Thoracic aorta (tissue), 2 donors: ENCODE data around the gene NTRK3. TPM values are rescaled to one million over a fixed set of nuclear protein-coding genes. Genes with fewer than 3 reads are reported as not detected.

Source experiments
- ATAC-seq: fragments of 150-250 bp; one replicate; pipeline ENCODE4 v1.8.0; 2017; ENCODE audit warnings: low read depth; ENCODE audit not compliant: insufficient number of reproducible peaks, low FRiP score
- DNase-seq: peaks from one replicate; pipeline ENCODE4 v3.0.0-alpha.2; 2020; ENCODE audit warnings: low spot score
- H3K27ac ChIP-seq, 2 donors: fragments of 200-600 bp; sonication (generic); 1 replicate in 1 of 2; 2 replicates in 1 of 2; pipeline ENCODE4 v1.5.1; 2016; ENCODE audit warnings: mild to moderate bottlenecking in 2 of 2, moderate library complexity in 2 of 2
- H3K27me3 ChIP-seq: fragments of 200-600 bp; sonication (generic); replicated peaks from 2 replicates; pipeline ENCODE4 v1.6.0; 2016; ENCODE audit warnings: mild to moderate bottlenecking; ENCODE audit not compliant: insufficient read depth
- H3K36me3 ChIP-seq: fragments of 200-600 bp; sonication (generic); one replicate; pipeline ENCODE4 v1.5.1; 2016
- H3K4me1 ChIP-seq, 2 donors: fragments of 200-600 bp; sonication (generic); 1 replicate in 1 of 2; 2 replicates in 1 of 2; pipeline versions ENCODE4 v1.5.1 to v1.6.0; 2016; ENCODE audit warnings: low read depth in 2 of 2, mild to moderate bottlenecking in 1 of 2; ENCODE audit not compliant: control insufficient read depth in 1 of 2
- H3K4me3 ChIP-seq: fragments of 200-600 bp; sonication (generic); 2 replicates; pipeline ENCODE4 v1.5.1; 2016; ENCODE audit warnings: mild to moderate bottlenecking
- H3K9me3 ChIP-seq: fragments of 200-600 bp; sonication (generic); 2 replicates; pipeline ENCODE4 v1.5.1; 2016
- CTCF ChIP-seq: fragments of 200-600 bp; sonication (generic); IDR thresholded peaks from one replicate; pipeline ENCODE4 v1.5.1; 2019; ENCODE audit warnings: antibody characterized with exemption
- total RNA-seq, 2 donors: library from RNA; depleted of rRNA; stranded (reverse); fragments of >200 nt; gene quantifications; one replicate each; pipeline versions ENCODE4 v1.1.0 to v1.2.3, GENCODE V29; 2016

Gene NTRK3
- total RNA-seq, 2 donors from 2014 or later, result 84.9 to 87.3 TPM

- TF ChIP-seq CTCF, result no peak
- Histone ChIP-seq H3K4me1 (no peaks in the 10 kb centered on the region), H3K36me3 (no peaks in the 10 kb centered on the region), H3K4me3 (no peak overlapping the region), H3K27ac (no peak overlapping the region), H3K27me3 (no peaks in the 10 kb centered on the region), H3K9me3 (no peaks in the 10 kb centered on the region)
- DNase-seq (no peak), ATAC-seq (no peak)
Measured at GRCh38 chr15:88300089-88300488, 43.5 kb upstream of the NTRK3 start.

DNA sequence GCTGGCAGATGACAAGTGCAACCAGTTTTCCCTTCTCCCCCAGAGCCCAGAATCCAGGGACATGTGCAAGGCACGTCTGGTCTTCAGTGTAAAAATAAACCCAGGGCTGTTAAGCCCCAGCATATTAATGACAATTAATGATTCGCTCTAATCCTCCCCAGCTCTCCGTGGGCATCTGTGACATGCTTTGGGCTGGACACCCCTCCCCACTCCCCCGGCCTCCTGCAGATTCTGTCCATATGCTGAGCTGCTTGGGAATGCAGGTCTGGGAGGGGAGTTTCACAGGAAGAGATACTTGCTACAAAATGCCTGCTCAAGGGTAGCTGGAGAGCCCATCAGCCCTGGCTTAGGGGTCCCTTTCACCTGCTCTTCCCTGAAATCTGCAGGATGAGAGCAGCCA lies 43.0 kb upstream of the NTRK3 start:
- ATAC-seq (no peak), DNase-seq (no peak)
- Histone ChIP-seq H3K36me3 (no peaks in the 10 kb centered on the region), H3K27ac (no peak overlapping the region), H3K9me3 (no peaks in the 10 kb centered on the region), H3K4me3 (no peak overlapping the region), H3K27me3 (no peaks in the 10 kb centered on the region), H3K4me1 (no peaks in the 10 kb centered on the region)
- TF ChIP-seq CTCF, result no peak

DNA sequence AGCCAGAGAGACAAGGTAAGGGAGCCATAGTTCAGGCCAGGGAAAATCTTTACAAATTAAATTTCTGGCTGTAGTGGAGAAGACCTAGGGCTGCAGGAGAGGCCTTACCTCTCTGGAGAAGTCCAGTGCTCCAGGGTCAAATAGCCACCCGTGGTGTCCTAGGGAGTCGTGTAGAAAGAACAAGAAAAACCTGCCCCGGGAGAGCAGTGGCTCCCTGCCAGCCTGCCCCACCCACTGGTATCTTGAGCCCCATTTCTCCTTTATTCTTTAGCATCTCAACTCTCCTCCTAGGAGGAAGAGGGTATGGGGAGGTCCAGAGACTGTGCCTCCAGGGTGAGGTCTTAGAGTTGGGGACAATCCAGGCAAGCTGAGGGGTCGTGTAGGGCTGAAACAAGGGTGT lies 32.1 kb upstream of the NTRK3 start:
- no peak for TF ChIP-seq CTCF
- no peak for ATAC-seq
- H3K27me3 ChIP-seq, result no peaks in the 10 kb centered on the region

GRCh38 chr15:88288206-88288605 lies 31.7 kb upstream of the NTRK3 start:
- H3K27me3 ChIP-seq, result no peaks in the 10 kb centered on the region
- TF ChIP-seq CTCF, result no peak
- H3K9me3 ChIP-seq, result no peaks in the 10 kb centered on the region

More for the DNA sequence above, 32.1 kb upstream of the NTRK3 start:
- Histone ChIP-seq H3K4me1 (no peaks in the 10 kb centered on the region), H3K9me3 (no peaks in the 10 kb centered on the region), H3K27ac (no peak overlapping the region), H3K36me3 (no peaks in the 10 kb centered on the region), H3K4me3 (no peak overlapping the region)
- DNase-seq, result no peak

DNA sequence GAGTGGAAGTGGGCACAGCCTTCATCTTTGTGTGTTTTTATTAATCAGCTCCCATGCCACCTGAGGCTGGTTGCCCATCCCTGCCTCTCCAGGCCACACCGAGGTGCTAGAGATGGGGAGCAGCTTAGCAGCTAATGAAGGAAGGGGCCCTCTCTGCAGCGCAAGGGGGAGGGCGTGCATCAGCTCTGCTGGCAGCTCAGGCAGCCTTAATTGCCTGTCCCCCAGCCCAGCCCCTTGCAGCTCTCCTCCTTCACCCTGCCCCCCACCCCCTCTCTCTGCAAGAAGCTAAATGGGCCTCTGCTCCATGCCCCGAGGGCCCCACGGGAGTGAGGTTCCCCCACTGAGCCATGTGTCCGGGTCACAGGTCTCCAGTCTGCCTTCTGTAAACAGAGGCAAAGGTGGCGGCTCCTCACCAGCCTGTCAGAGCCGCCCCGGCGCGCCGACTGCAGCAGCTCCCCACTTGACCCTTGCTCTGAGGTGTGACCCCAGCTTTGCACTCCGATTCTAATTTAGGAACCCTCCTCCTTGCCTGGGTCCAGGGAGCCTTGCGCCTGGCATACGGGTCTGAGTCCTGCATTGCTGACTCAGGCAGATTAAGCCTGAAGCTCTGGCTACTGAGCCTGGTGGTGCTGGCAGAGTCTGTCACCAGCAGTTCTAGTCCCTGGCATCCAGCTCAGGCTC lies 27.9 kb upstream of the NTRK3 start:
- ATAC-seq (no peak), DNase-seq (no peak)
- Histone ChIP-seq H3K27ac (no peak overlapping the region), H3K9me3 (no peaks in the 10 kb centered on the region), H3K4me3 (no peak overlapping the region), H3K27me3 (no peaks in the 10 kb centered on the region), H3K36me3 (no peaks in the 10 kb centered on the region), H3K4me1 (no peaks in the 10 kb centered on the region)
- TF ChIP-seq CTCF, result no peak

More at GRCh38 chr15:88288206-88288605, 31.7 kb upstream of the NTRK3 start:
- Histone ChIP-seq H3K27ac (no peak overlapping the region), H3K4me3 (no peak overlapping the region), H3K36me3 (no peaks in the 10 kb centered on the region), H3K4me1 (no peaks in the 10 kb centered on the region)
- ATAC-seq (no peak), DNase-seq (no peak)
